ENCODE data around the gene CLTB.
A peak's percentile ranks its signal among the peaks of the same experiment; 100 is the strongest.
"Not testable (repeated sequence)": the region's sequence is repeated elsewhere in the genome, so short reads cannot be mapped to it uniquely, and the experiment has no call there.

Gene CLTB, protein sequence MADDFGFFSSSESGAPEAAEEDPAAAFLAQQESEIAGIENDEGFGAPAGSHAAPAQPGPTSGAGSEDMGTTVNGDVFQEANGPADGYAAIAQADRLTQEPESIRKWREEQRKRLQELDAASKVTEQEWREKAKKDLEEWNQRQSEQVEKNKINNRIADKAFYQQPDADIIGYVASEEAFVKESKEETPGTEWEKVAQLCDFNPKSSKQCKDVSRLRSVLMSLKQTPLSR

GRCh38 chr5:176415952-176416924 is at the start of gene CLTB:
Gene CLTB (minus strand): TSS chr5:176416539. CDS start chr5:176416363, 176 bp downstream.
- DNase-seq (ENCODE audit: low read depth, low spot score): peak; percentile 50

- DNase-seq (ENCODE audit: low read depth, low spot score): no peak
These were observed 46.9 kb upstream of the CLTB start for GRCh38 chr5:176463113-176463764.

DNA sequence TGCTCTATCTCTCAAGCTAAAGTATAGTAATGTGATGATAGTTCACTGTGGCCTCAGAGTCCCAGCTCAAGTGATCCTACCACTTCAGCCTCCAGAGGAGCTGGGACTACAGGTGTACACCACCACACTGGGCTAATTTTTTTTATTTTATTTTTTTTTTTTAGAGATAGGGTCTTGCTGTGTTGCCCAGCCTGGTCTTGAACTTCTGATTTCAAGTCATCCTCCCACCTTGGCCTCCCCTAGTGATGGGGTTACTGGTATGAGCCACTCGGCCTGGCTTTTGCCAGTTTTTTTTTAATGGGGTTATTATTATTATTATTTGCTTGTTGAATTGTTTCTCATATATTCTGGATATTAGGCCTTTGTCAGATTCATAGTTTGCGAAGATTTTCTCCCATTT is 45.0 kb upstream of the CLTB start:
- no peak for DNase-seq (ENCODE audit: low read depth, low spot score)

DNA sequence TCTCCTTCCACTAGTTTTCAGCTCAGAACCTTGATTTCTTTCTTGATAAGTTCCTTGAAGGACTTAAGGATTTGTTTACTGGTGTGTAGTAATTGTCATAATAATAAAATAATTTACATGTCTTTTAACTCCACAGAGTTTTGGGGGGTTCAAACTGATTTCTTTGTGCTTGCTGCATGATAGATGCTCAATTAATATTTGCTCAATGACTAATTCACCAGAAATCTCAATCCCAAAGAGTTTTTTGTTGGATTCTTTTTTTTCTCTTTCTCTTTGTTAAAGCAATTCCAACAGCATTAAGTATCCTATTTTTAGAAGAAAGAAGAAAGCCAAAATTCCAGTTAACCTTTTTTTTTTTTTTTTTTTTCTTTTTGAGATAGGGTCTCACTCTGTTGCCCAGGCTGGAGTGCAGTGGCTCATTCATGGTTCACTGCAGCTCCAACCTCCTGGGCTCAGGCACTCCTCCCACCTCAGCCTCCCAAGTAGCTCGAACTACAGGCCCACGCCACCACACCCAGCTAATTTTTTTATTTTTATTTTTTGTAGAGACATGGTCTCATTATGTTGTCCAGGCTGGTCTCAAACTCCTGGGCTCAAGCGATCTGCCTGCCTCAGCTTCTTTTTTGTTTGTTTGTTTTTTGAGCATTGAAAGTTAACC is 42.7 kb upstream of the CLTB start:
- DNase-seq (ENCODE audit: low read depth, low spot score): no peak

GRCh38 chr5:176454724-176455394 is 38.5 kb upstream of the CLTB start:
- DNase-seq (ENCODE audit: low read depth, low spot score): no peak

DNA sequence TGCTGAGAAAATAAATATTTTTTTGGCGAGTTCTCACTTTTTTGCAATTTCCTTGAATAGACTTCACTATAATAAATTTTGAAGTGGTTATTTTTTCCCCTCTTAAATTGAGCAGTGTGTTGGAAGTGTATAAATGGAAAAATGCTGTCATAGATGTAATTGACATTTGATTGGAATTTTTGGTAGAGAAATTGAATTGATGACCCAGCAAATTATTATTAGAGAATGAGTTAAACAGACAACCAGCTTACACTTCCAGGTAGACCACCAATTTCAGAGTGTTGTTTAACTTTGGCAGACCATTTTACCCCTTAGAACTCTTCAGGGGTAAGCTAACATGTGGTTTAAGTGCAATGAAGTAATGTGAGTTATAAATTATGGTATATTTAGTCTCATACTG is 33.7 kb upstream of the CLTB start:
- no peak for DNase-seq (ENCODE audit: low read depth, low spot score)

DNA sequence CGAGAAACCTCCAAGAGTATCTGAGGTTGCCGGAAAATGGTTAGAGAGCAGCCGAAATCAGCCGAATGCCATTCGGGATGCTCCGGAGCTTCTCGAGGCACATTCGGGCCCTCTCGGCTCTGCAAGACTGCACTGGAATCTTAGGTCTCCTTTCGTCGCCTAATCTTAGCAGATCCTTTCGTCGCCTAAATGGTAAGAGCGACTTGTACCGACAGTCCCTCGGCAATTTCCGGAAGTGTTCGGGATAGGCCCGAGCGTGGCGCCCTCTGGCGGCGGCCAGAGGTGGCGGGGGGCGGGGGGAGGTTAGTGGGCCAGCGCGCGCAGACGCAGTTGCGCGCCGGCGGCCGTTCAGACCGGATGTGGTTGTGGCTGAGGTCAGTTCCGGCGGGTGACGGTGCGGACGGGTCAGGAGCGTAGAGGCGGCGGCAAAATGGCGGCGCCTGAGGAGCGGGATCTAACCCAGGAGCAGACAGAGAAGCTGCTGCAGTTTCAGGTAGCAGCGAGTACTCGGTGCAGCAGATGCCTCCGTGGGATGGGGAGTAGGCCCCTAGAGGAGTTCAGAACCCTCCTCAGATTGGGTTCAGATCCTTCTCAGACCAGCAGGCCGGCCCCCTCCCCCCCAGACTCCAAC is 31.8 kb upstream of the CLTB start, which contains the start of gene FAF2:
FAF2 (plus strand) TSS at position 408 of the 631 bp plus-strand sequence; CDS start at position 431, 23 bp downstream.
- peak; percentile 97 for DNase-seq (ENCODE audit: low read depth, low spot score)

- DNase-seq (ENCODE audit: low read depth, low spot score): no peak
These were observed 31.2 kb upstream of the CLTB start for GRCh38 chr5:176447591-176447977.

GRCh38 chr5:176446884-176447590 is 30.7 kb upstream of the CLTB start:
- DNase-seq (ENCODE audit: low read depth, low spot score): no peak

DNA sequence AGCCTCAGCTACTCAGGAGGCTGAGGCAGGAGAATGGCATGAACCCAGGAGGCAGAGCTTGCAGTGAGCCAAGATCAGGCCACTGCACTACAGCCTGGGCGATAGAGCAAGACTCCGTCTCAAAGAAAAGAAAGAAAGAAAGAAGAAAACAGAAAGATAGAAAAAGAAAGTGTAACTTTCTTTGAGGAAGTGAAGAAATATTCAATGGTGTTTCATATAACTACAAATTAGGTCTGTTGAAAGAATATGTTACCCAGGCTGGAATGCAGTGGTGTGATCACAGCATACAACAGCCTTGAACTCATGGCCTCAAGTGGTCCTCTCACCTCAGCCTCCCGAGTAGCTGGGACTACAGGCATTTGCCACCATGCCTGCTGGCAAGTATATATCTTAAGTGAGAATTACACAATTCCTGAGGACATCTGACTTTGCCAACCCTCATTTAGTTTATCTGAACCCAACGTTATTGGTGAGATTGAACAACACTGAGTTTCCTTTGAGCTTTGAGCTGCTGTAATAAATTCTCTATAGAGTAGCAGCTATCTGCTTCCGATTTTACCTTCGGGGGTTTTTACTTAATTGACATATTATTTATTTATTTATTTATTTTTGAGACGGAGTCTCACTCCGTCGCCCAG is 29.8 kb upstream of the CLTB start:
- no peak for DNase-seq (ENCODE audit: low read depth, low spot score)

GRCh38 chr5:176444742-176445141 is 28.4 kb upstream of the CLTB start:
- DNase-seq (ENCODE audit: low read depth, low spot score): no peak

DNA sequence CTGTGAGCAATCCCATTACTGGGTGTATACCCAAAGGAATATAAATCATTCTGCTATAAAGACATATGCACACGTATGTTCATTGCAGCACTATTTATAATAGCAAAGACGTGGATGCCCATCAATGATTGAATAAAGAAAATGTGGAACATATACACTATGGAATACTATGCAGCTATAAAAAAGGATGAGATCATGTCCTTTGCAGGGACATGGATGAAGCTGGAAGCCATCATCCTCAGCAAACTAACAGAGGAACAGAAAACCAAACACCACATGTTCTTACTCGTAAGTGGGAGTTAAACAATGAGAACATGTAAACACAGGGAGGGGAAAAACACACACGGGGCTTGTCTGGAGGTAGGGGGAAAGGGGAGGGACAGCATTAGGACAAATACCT is 26.6 kb upstream of the CLTB start:
- not testable (repeated sequence) for DNase-seq (ENCODE audit: low read depth, low spot score)

GRCh38 chr5:176441921-176442323 is 25.6 kb upstream of the CLTB start:
- DNase-seq (ENCODE audit: low read depth, low spot score): no peak

DNA sequence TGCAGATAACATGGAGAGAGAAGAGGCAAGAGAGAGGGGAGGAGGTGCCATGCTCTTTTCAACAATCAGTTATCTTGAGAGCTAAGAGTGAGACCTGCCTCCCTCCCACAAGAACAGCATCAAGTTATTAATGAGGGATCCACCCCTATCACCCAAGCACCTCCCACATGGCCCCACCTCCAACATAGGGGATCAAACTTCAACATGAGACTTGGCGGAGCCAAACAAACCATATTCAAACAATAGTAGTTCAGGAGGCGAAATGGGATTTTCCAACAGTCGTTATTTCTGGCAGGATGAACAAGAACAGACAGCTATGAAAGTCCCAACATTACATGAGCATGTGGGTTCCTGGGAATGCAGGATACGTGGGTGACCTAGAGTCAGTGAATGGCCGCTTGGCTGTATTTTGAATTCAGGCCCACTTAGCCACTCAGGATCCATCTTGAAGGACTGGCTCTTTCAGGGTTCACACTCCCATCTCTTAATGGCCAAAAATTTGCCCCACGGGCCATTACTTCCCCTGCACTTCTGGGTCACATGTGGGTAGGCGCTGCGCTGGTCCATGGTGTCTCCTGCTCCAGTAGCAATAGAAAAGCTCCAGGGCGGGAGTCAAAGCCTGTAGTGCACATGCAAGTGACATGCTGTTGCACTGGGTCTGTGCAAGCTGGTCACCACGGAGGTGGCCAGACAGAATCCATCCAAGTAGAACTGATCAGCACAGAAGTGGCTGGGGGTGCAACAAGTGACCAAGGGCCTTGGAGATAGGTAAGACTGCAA is 24.8 kb upstream of the CLTB start:
- no peak for DNase-seq (ENCODE audit: low read depth, low spot score)

GRCh38 chr5:176438959-176439757 is 22.8 kb upstream of the CLTB start:
- DNase-seq (ENCODE audit: low read depth, low spot score): no peak

DNA sequence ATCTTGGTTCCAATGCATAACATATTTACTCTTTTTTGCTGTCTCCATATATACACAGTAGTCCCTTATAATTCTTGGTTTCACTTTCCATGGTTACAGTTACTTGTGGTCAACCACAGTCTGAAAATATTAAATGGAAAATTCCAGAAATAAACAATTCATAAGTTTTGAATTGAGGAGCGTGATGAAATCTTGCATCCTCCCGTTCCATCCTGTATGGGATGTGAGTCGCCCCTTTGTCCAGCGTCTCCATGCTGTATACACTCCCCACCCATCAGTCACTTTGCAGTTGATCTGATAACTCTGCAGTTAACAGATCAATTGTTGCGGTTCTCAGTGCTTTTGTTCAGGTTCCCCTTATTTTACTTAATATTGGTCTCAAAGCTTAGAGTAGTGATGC is 20.3 kb upstream of the CLTB start:
- no peak for DNase-seq (ENCODE audit: low read depth, low spot score)

DNA sequence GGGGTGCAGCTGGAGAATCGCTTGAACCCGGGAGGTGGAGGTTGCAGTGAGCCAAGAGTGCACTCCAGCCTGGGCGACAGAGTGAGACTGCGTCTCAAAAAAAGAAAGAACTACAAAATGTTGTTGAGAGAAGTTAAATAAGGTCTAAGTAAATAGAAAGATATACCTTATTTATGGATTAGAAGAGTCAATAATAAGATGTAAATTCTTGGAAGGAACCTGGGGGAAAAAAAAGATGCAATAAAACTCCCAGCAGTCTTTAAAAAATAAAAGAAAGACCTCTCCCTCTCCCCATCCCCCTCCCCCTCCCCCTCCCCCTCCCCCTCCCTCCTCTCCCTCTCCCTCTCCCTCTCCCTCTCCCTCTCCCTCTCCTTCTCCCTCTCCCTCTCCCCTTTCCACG is 16.4 kb upstream of the CLTB start:
- no peak for DNase-seq (ENCODE audit: low read depth, low spot score)

GRCh38 chr5:176429972-176430371 is 13.6 kb upstream of the CLTB start:
- no peak for DNase-seq (ENCODE audit: low read depth, low spot score)

Measured in iPS DF 19.7 (cell line).